ENCODE data around the gene ANO4.

- no peak for TF ChIP-seq CTCF (IDR thresholded peaks at IDR 0.05; ENCODE audit: borderline replicate concordance, extremely low read depth, low read length, poor library complexity, severe bottlenecking)
- TF ChIP-seq EZH2 (IDR thresholded peaks at IDR 0.05; ENCODE audit: borderline replicate concordance, low read depth, low read length, severe bottlenecking) = no peak
These were observed 176.3 kb downstream of the ANO4 start for GRCh38 chr12:100970894-100971293.
